Measurements from ENCODE around the gene MSANTD1.

Gene MSANTD1

GRCh38 chr4:3290889-3291321, 41.9 kb downstream of the MSANTD1 start:
- H3K36me3 ChIP-seq (ENCODE audit: control insufficient read depth in 1 of 2, insufficient read depth in 2 of 2, low read length in 2 of 2): no peaks in the 10 kb centered on the region
- no peak overlapping the region for H3K27ac ChIP-seq (ENCODE audit: low read length)
- H3K4me3 ChIP-seq (ENCODE audit: low read depth in 1 of 2, low read length in 2 of 2): no peak overlapping the region
- no peaks in the 10 kb centered on the region for H3K9me3 ChIP-seq (ENCODE audit: control insufficient read depth in 1 of 2, low read length in 2 of 2)
- peaks cover 0 to 17% of the 10 kb centered on the region in 2 donors for H3K4me1 ChIP-seq (ENCODE audit: control insufficient read depth in 1 of 2, insufficient read depth in 2 of 2, low read length in 2 of 2)
- no peaks in the 10 kb centered on the region for H3K27me3 ChIP-seq (ENCODE audit: low read depth, low read length)

- peaks cover 0 to 17% of the 10 kb centered on the region in 2 donors for H3K4me1 ChIP-seq (ENCODE audit: control insufficient read depth in 1 of 2, insufficient read depth in 2 of 2, low read length in 2 of 2)
- H3K4me3 ChIP-seq (ENCODE audit: low read depth in 1 of 2, low read length in 2 of 2): peak overlapping the region; percentile 74 to 83
- H3K27ac ChIP-seq (ENCODE audit: low read length): peak overlapping the region; percentile 51
- H3K36me3 ChIP-seq (ENCODE audit: control insufficient read depth in 1 of 2, insufficient read depth in 2 of 2, low read length in 2 of 2): no peaks in the 10 kb centered on the region
- H3K9me3 ChIP-seq (ENCODE audit: control insufficient read depth in 1 of 2, low read length in 2 of 2): no peaks in the 10 kb centered on the region
- H3K27me3 ChIP-seq (ENCODE audit: low read depth, low read length): no peaks in the 10 kb centered on the region
Measured at GRCh38 chr4:3291411-3291968, 42.5 kb downstream of the MSANTD1 start.

- H3K27ac ChIP-seq (ENCODE audit: low read length): peak overlapping the region; percentile 51
- H3K4me3 ChIP-seq (ENCODE audit: low read depth in 1 of 2, low read length in 2 of 2): peak overlapping the region; percentile 74 to 83
- H3K36me3 ChIP-seq (ENCODE audit: control insufficient read depth in 1 of 2, insufficient read depth in 2 of 2, low read length in 2 of 2): no peaks in the 10 kb centered on the region
- H3K9me3 ChIP-seq (ENCODE audit: control insufficient read depth in 1 of 2, low read length in 2 of 2): no peaks in the 10 kb centered on the region
- H3K4me1 ChIP-seq (ENCODE audit: control insufficient read depth in 1 of 2, insufficient read depth in 2 of 2, low read length in 2 of 2): peaks cover 0 to 17% of the 10 kb centered on the region in 2 donors
- no peaks in the 10 kb centered on the region for H3K27me3 ChIP-seq (ENCODE audit: low read depth, low read length)
Measured at GRCh38 chr4:3291969-3292570, 43.1 kb downstream of the MSANTD1 start.

GRCh38 chr4:3292571-3293400, 43.8 kb downstream of the MSANTD1 start, which contains the start of gene RGS12:
Gene RGS12 (plus strand): TSS chr4:3293021. CDS start chr4:3316171, 23,150 bp downstream.
- no peaks in the 10 kb centered on the region for H3K27me3 ChIP-seq (ENCODE audit: low read depth, low read length)
- peaks cover 0 to 3% of the 10 kb centered on the region in 2 donors for H3K9me3 ChIP-seq (ENCODE audit: control insufficient read depth in 1 of 2, low read length in 2 of 2)

GRCh38 chr4:3293401-3294391, 44.7 kb downstream of the MSANTD1 start:
- H3K36me3 ChIP-seq (ENCODE audit: control insufficient read depth in 1 of 2, insufficient read depth in 2 of 2, low read length in 2 of 2): no peaks in the 10 kb centered on the region
- H3K27me3 ChIP-seq (ENCODE audit: low read depth, low read length): no peaks in the 10 kb centered on the region
- H3K4me1 ChIP-seq (ENCODE audit: control insufficient read depth in 1 of 2, insufficient read depth in 2 of 2, low read length in 2 of 2): peaks cover 0 to 17% of the 10 kb centered on the region in 2 donors
- peaks cover 0 to 3% of the 10 kb centered on the region in 2 donors for H3K9me3 ChIP-seq (ENCODE audit: control insufficient read depth in 1 of 2, low read length in 2 of 2)
- H3K27ac ChIP-seq (ENCODE audit: low read length): peak overlapping the region; percentile 67
- H3K4me3 ChIP-seq (ENCODE audit: low read depth in 1 of 2, low read length in 2 of 2): peak overlapping the region; percentile 56 to 59

More at GRCh38 chr4:3292571-3293400, 43.8 kb downstream of the MSANTD1 start, which contains the start of gene RGS12:
- peaks cover 0 to 17% of the 10 kb centered on the region in 2 donors for H3K4me1 ChIP-seq (ENCODE audit: control insufficient read depth in 1 of 2, insufficient read depth in 2 of 2, low read length in 2 of 2)
- no peaks in the 10 kb centered on the region for H3K36me3 ChIP-seq (ENCODE audit: control insufficient read depth in 1 of 2, insufficient read depth in 2 of 2, low read length in 2 of 2)
- peak within 1 kb of the TSS; percentile 67 for H3K27ac ChIP-seq (ENCODE audit: low read length)
- H3K4me3 ChIP-seq (ENCODE audit: low read depth in 1 of 2, low read length in 2 of 2): peak within 1 kb of the TSS; percentile 74 to 83

GRCh38 chr4:3294401-3295241, 45.7 kb downstream of the MSANTD1 start:
- Histone ChIP-seq H3K36me3 (ENCODE audit: control insufficient read depth in 1 of 2, insufficient read depth in 2 of 2, low read length in 2 of 2) (no peaks in the 10 kb centered on the region), H3K4me3 (ENCODE audit: low read depth in 1 of 2, low read length in 2 of 2) (peak overlapping the region in 1 of 2 donors; percentile 59), H3K4me1 (ENCODE audit: control insufficient read depth in 1 of 2, insufficient read depth in 2 of 2, low read length in 2 of 2) (peaks cover 0 to 21% of the 10 kb centered on the region in 2 donors), H3K9me3 (ENCODE audit: control insufficient read depth in 1 of 2, low read length in 2 of 2) (peaks cover 0 to 3% of the 10 kb centered on the region in 2 donors), H3K27me3 (ENCODE audit: low read depth, low read length) (no peaks in the 10 kb centered on the region), H3K27ac (ENCODE audit: low read length) (no peak overlapping the region)

- Histone ChIP-seq H3K36me3 (ENCODE audit: control insufficient read depth in 1 of 2, insufficient read depth in 2 of 2, low read length in 2 of 2) (no peaks in the 10 kb centered on the region), H3K4me1 (ENCODE audit: control insufficient read depth in 1 of 2, insufficient read depth in 2 of 2, low read length in 2 of 2) (peaks cover 0 to 26% of the 10 kb centered on the region in 2 donors)
Measured at GRCh38 chr4:3295837-3296624, 47.1 kb downstream of the MSANTD1 start.

GRCh38 chr4:3296651-3297050, 47.7 kb downstream of the MSANTD1 start:
- Histone ChIP-seq H3K4me1 (ENCODE audit: control insufficient read depth in 1 of 2, insufficient read depth in 2 of 2, low read length in 2 of 2) (peaks cover 0 to 23% of the 10 kb centered on the region in 2 donors), H3K27me3 (ENCODE audit: low read depth, low read length) (no peaks in the 10 kb centered on the region), H3K9me3 (ENCODE audit: control insufficient read depth in 1 of 2, low read length in 2 of 2) (peaks cover 0 to 3% of the 10 kb centered on the region in 2 donors), H3K4me3 (ENCODE audit: low read depth in 1 of 2, low read length in 2 of 2) (no peak overlapping the region), H3K27ac (ENCODE audit: low read length) (no peak overlapping the region), H3K36me3 (ENCODE audit: control insufficient read depth in 1 of 2, insufficient read depth in 2 of 2, low read length in 2 of 2) (no peaks in the 10 kb centered on the region)

More at GRCh38 chr4:3295837-3296624, 47.1 kb downstream of the MSANTD1 start:
- Histone ChIP-seq H3K9me3 (ENCODE audit: control insufficient read depth in 1 of 2, low read length in 2 of 2) (peaks cover 0 to 3% of the 10 kb centered on the region in 2 donors), H3K4me3 (ENCODE audit: low read depth in 1 of 2, low read length in 2 of 2) (no peak overlapping the region), H3K27ac (ENCODE audit: low read length) (no peak overlapping the region), H3K27me3 (ENCODE audit: low read depth, low read length) (no peaks in the 10 kb centered on the region)

- Histone ChIP-seq H3K4me3 (ENCODE audit: low read depth in 1 of 2, low read length in 2 of 2) (no peak overlapping the region), H3K27me3 (ENCODE audit: low read depth, low read length) (no peaks in the 10 kb centered on the region), H3K9me3 (ENCODE audit: control insufficient read depth in 1 of 2, low read length in 2 of 2) (peaks cover 0 to 3% of the 10 kb centered on the region in 2 donors), H3K36me3 (ENCODE audit: control insufficient read depth in 1 of 2, insufficient read depth in 2 of 2, low read length in 2 of 2) (no peaks in the 10 kb centered on the region), H3K27ac (ENCODE audit: low read length) (no peak overlapping the region), H3K4me1 (ENCODE audit: control insufficient read depth in 1 of 2, insufficient read depth in 2 of 2, low read length in 2 of 2) (peaks cover 0 to 24% of the 10 kb centered on the region in 2 donors)
Measured at GRCh38 chr4:3297066-3297859, 48.3 kb downstream of the MSANTD1 start.

All from muscle layer of duodenum (tissue), 2 donors.